IMR-90 (cell line): ENCODE measurements around the gene GRM5. TPM values are rescaled to one million over a fixed set of nuclear protein-coding genes. Genes with fewer than 3 reads are reported as not detected.

Experiments
- ATAC-seq: fragments of 200-7000 bp; cut with Tn5 transposase; 2 replicates; pipeline ENCODE4 v1.9.1; 2020; ENCODE audit warnings: low read depth, mild to moderate bottlenecking, moderate library complexity
- BruUV-seq: library from RNA; stranded (reverse); fragments of 400-500 nt; replicated peaks from 2 replicates; lab custom pipeline; 2021; lab: Mats Ljungman, UMichigan
- CTCF ChIA-PET: fragments of 300-600 bp; formaldehyde crosslinking; extraction: SDS; loops from one replicate; lab custom pipeline; 2021; ENCODE audit warnings: antibody characterized with exemption; lab: Yijun Ruan, JAX
- POLR2A ChIA-PET: fragments of 300-600 bp; sonication (Branson Sonifier 250); formaldehyde crosslinking; loops from one replicate; lab custom pipeline; 2022; ENCODE audit warnings: antibody characterized with exemption; ENCODE audit not compliant: unreplicated experiment; lab: Charles Lee
- DNase-seq: peaks from one replicate; pipeline ENCODE4 v3.0.0; 2013
- H2AFZ ChIP-seq: replicated peaks from 2 replicates; pipeline ENCODE3; 2013; ENCODE audit warnings: low read length, mild to moderate bottlenecking; ENCODE audit not compliant: poor library complexity
- H2AK5ac ChIP-seq: 2 replicates; pipeline ENCODE4 v1.6.1; 2013; ENCODE audit warnings: low read depth, low read length, inconsistent platforms
- H2AK9ac ChIP-seq: replicated peaks from 2 replicates; pipeline ENCODE3; 2013; ENCODE audit warnings: mild to moderate bottlenecking, low read depth, low read length, moderate library complexity; ENCODE audit not compliant: poor library complexity
- H2BK120ac ChIP-seq: 2 replicates; pipeline ENCODE4 v1.6.1; 2013; ENCODE audit warnings: low read depth, low read length, inconsistent platforms
- H2BK15ac ChIP-seq: 3 replicates; pipeline ENCODE4 v1.6.1; 2013; ENCODE audit warnings: low read depth, low read length, inconsistent platforms
- H2BK20ac ChIP-seq: 2 replicates; pipeline ENCODE4 v1.6.1; 2013; ENCODE audit warnings: low read depth, mild to moderate bottlenecking, inconsistent platforms, low read length, moderate library complexity
- H2BK5ac ChIP-seq: 2 replicates; pipeline ENCODE4 v1.6.1; 2013; ENCODE audit warnings: mild to moderate bottlenecking, low read depth, low read length, inconsistent platforms; ENCODE audit not compliant: poor library complexity, severe bottlenecking
- H3K14ac ChIP-seq: replicated peaks from 2 replicates; pipeline ENCODE4 v1.6.1; 2013; ENCODE audit warnings: low read depth, low read length, inconsistent platforms
- H3K18ac ChIP-seq: 2 replicates; pipeline ENCODE4 v1.6.1; 2013; ENCODE audit warnings: low read depth, low read length, control low read depth
- H3K23ac ChIP-seq: 2 replicates; pipeline ENCODE4 v1.6.1; 2013; ENCODE audit warnings: low read depth, low read length, inconsistent platforms
- H3K27ac ChIP-seq: 2 replicates; pipeline ENCODE4 v1.5.1; 2013; ENCODE audit warnings: mild to moderate bottlenecking, control low read depth, low read length; ENCODE audit not compliant: insufficient read depth
- H3K27me3 ChIP-seq: 2 replicates; pipeline ENCODE4 v1.6.1; 2013; ENCODE audit warnings: low read length; ENCODE audit not compliant: control insufficient read depth, insufficient read depth
- H3K36me3 ChIP-seq: 2 replicates; pipeline ENCODE4 v1.6.1; 2013; ENCODE audit warnings: low read length, mixed read lengths; ENCODE audit not compliant: control insufficient read depth, insufficient read depth
- H3K4ac ChIP-seq: 2 replicates; pipeline ENCODE4 v1.6.1; 2013; ENCODE audit warnings: low read depth, low read length, inconsistent platforms
- H3K4me1 ChIP-seq: 2 replicates; pipeline ENCODE4 v1.6.1; 2013; ENCODE audit warnings: low read length, mixed read lengths; ENCODE audit not compliant: control insufficient read depth, insufficient read depth
- H3K4me2 ChIP-seq: 2 replicates; pipeline ENCODE4 v1.6.1; 2013; ENCODE audit warnings: low read depth, mild to moderate bottlenecking, control low read depth, low read length, moderate library complexity
- H3K4me3 ChIP-seq: 2 replicates; pipeline ENCODE4 v1.5.1; 2013; ENCODE audit warnings: low read depth, mild to moderate bottlenecking, control low read depth, low read length, moderate library complexity; ENCODE audit not compliant: insufficient read depth
- H3K56ac ChIP-seq: 2 replicates; pipeline ENCODE4 v1.6.1; 2013; ENCODE audit warnings: low read length, inconsistent platforms; ENCODE audit not compliant: insufficient read depth; ENCODE audit errors: extremely low read depth
- H3K79me1 ChIP-seq, 2 experiments: 2 replicates each; pipeline ENCODE4 v1.6.1; 2013; ENCODE audit warnings: low read length in 2 of 2, inconsistent platforms in 1 of 2, low read depth in 1 of 2
- H3K9ac ChIP-seq: 2 replicates; pipeline ENCODE4 v1.6.1; 2013; ENCODE audit warnings: low read depth, low read length, control low read depth
- H3K9me1 ChIP-seq: 2 replicates; pipeline ENCODE4 v1.6.1; 2013; ENCODE audit warnings: low read length, inconsistent platforms; ENCODE audit not compliant: insufficient read depth
- H3K9me3 ChIP-seq: 2 replicates; pipeline ENCODE4 v1.6.1; 2013; ENCODE audit warnings: low read length; ENCODE audit not compliant: control insufficient read depth, insufficient read depth
- H4K20me1 ChIP-seq: 2 replicates; pipeline ENCODE4 v1.6.1; 2013; ENCODE audit warnings: low read length, inconsistent platforms; ENCODE audit not compliant: insufficient read depth
- H4K5ac ChIP-seq: 2 replicates; pipeline ENCODE4 v1.6.1; 2013; ENCODE audit warnings: mild to moderate bottlenecking, low read depth, low read length, control low read depth
- H4K8ac ChIP-seq, 2 experiments: 2 replicates each; pipeline ENCODE4 v1.6.1; 2013; ENCODE audit warnings: low read depth in 2 of 2, low read length in 2 of 2, control low read depth in 1 of 2, inconsistent platforms in 1 of 2
- H4K91ac ChIP-seq: 2 replicates; pipeline ENCODE4 v1.6.1; 2013; ENCODE audit warnings: low read depth, low read length, inconsistent platforms; ENCODE audit not compliant: insufficient read depth
- MAFK ChIP-seq: IDR thresholded peaks from 2 replicates; pipeline ENCODE4 v1.6.1; 2012; ENCODE audit warnings: low read depth, low read length, improper control_type of control experiment
- WGBS, 2 experiments: methylation state at CpG; one replicate each; pipeline versions ENCODE4 v1.1.5 to v1.1.7; 2013; ENCODE audit warnings: missing lambda C conversion rate in 2 of 2; ENCODE audit not compliant: insufficient read length in 1 of 2; ENCODE audit errors: extremely low coverage in 2 of 2; 5-methylcytosine and 5-hydroxymethylcytosine counted together
- dilution Hi-C: fragments of 300-500 bp; cut with HindIII; formaldehyde crosslinking; loops from one replicate; pipeline ENCODE4 v1.14.3; 2018; ENCODE audit warnings: low sequenced_read_pairs; ENCODE audit not compliant: unreplicated experiment
- in situ Hi-C: fragments of 300-500 bp; cut with MboI; formaldehyde crosslinking; loops from 3 replicates; pipeline ENCODE4 v1.14.3; 2019; ENCODE audit warnings: low sequenced_read_pairs, inconsistent platforms, mixed read lengths
- intact Hi-C: fragments of 100-400 bp; cut with micrococcal nuclease; formaldehyde crosslinking; loops from 2 replicates; pipeline ENCODE4 v1.10.0; 2022
- microRNA-seq, 2 experiments: library from miRNA; stranded (forward) in 1 of 2; unstranded in 1 of 2; fragments of 10-50 nt in 1 of 2; fragments of <30 nt in 1 of 2; gene quantifications in 1 of 2; microRNA quantifications in 1 of 2; one replicate each; pipeline versions ENCODE3 to v1.1.0; 2013 to 2020; ENCODE audit not compliant: insufficient read depth in 1 of 2, insufficient read length in 1 of 2, unreplicated experiment in 1 of 2
- polyA plus RNA-seq, 3 experiments: library from polyadenylated mRNA; depleted of rRNA; stranded (reverse); fragments of >200 nt; gene quantifications; 2 replicates each; pipeline ENCODE4 v1.2.3, GENCODE V29; 2012; ENCODE audit warnings: low replicate concordance in 1 of 3
- small RNA-seq, 5 experiments: library from RNA; depleted of rRNA; stranded (forward); fragments of <200 nt; gene quantifications; one replicate each; pipeline ENCODE3, GENCODE V24; 2012
- total RNA-seq: library from RNA; depleted of rRNA; stranded (reverse); fragments of >200 nt; gene quantifications from 2 replicates; pipeline ENCODE4 v1.2.3, GENCODE V29; 2012; rRNA removed
- TF ChIP-seq, protein P1 (sequence below): fragments of 150-350 bp; IDR thresholded peaks from 2 replicates; pipeline ENCODE4 v1.6.1; 2017; ENCODE audit warnings: mild to moderate bottlenecking, antibody characterized with exemption, low read length, low read depth

The GRM5 gene
- total and polyA plus RNA-seq, 2 of the 4 experiments (the other 2 are of a cell fraction): under 0.01 TPM

DNA sequence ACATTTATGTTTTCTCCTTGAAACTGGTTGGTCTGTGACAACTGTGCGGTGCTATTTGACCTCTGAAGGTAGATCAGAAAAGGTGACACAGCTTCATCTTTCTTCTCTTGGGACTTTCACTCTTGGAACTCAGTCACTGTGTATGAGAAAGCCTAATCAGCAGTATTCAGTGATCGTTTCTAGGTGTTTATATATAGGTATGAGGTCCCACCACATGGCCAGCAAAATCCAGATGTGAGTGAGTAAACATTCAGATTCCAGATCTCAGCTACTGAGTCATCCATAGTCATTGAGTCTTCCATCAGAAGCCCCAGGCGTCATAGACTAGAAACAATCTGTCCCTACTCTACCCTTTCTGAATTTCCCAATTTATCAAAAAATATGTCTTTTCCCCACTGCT, 610.9 kb downstream of the GRM5 start:
- intact Hi-C loops (no loop called here), dilution Hi-C loops (no loop called here), in situ Hi-C loops (no loop called here)
- DNase-seq (peak; percentile 75), ATAC-seq (peak; percentile 40)
- 100% methylated on average over 1 of the region's 3 CpGs; no CpG with 5 or more reads in 1 of the 2 experiments for WGBS, 2 experiments
- CTCF ChIA-PET: interaction anchor here (0.6 kb wide), 1 partner anchor 308 kb away, joined by 4 read pairs; no protein-coding TSS in a partner anchor
- BruUV-seq: no TSS peak
- no peaks in the 10 kb centered on the region for H3K9me1 ChIP-seq
- H3K14ac ChIP-seq: no peak overlapping the region
- POLR2A ChIA-PET: no interaction called here
- H2BK20ac ChIP-seq: peak overlapping the region; percentile 43
- H3K9ac ChIP-seq: no peak overlapping the region
- H2BK120ac ChIP-seq: peak overlapping the region; percentile 71; the same call in 1 of the 2 replicates
- H3K4me3 ChIP-seq: no peak overlapping the region
- no peaks in the 10 kb centered on the region; the same call in 1 of the 2 replicates for H3K4me1 ChIP-seq
- H2AFZ ChIP-seq: no peak overlapping the region
- H3K9me3 ChIP-seq: no peaks in the 10 kb centered on the region
- no peaks in the 10 kb centered on the region for H3K36me3 ChIP-seq
- no peak overlapping the region for H2BK15ac ChIP-seq
- H4K8ac ChIP-seq: peak overlapping the region in 1 of 2 experiments; percentile 30; a peak in 1 of 4 replicates
- H3K79me1 ChIP-seq: no peaks in the 10 kb centered on the region
- no peak overlapping the region; the same call in 1 of the 2 replicates for H3K18ac ChIP-seq
- no peak overlapping the region for H3K23ac ChIP-seq
- peak overlapping the region; percentile 53; the same call in 1 of the 2 replicates for H3K4ac ChIP-seq
- H4K5ac ChIP-seq: no peak overlapping the region
- H2BK5ac ChIP-seq: no peak overlapping the region
- H4K20me1 ChIP-seq: no peaks in the 10 kb centered on the region
- TF ChIP-seq MAFK: peak; percentile 69
- TF ChIP-seq, protein P1, sequence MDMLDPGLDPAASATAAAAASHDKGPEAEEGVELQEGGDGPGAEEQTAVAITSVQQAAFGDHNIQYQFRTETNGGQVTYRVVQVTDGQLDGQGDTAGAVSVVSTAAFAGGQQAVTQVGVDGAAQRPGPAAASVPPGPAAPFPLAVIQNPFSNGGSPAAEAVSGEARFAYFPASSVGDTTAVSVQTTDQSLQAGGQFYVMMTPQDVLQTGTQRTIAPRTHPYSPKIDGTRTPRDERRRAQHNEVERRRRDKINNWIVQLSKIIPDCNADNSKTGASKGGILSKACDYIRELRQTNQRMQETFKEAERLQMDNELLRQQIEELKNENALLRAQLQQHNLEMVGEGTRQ: no peak
- H3K4me2 ChIP-seq: peak overlapping the region; percentile 65; the same call in 1 of the 2 replicates
- H2AK9ac ChIP-seq: no peak overlapping the region
- no peak overlapping the region for H4K91ac ChIP-seq
- peak overlapping the region; percentile 45; the same call in 1 of the 2 replicates for H2AK5ac ChIP-seq
- H3K56ac ChIP-seq: no peak overlapping the region
- H3K27ac ChIP-seq: no peak overlapping the region
- H3K27me3 ChIP-seq: no peaks in the 10 kb centered on the region

Small RNA genes lying within 50 kb of the gene (microRNA-seq; reads per million reads assigned to microRNA genes)
- not detected for gene RNU6-16P (ENCODE audit: insufficient read depth, insufficient read length)

Small RNA genes lying within 50 kb of the gene (small RNA-seq; reads per million reads assigned to genes)
- 1.2 to 122 (median 2.1) reads per million in 5 experiments for gene RNU6-16P

Other genes starting within 250 kb of the GRM5 start
- not detected in 2 replicates for gene TYR, start 111.9 kb upstream of the GRM5 start, total RNA-seq
- gene TYR, start 111.9 kb upstream of the GRM5 start, polyA plus RNA-seq (2012; rRNA removed): not detected in 2 replicates